GM15510 (cell line): ENCODE results near the gene CYB5D1.

Experiments
- POLR2A ChIP-seq: IDR thresholded peaks from 3 replicates; pipeline ENCODE4 v1.6.1; 2011; ENCODE audit warnings: borderline replicate concordance; ENCODE audit not compliant: insufficient read length; ENCODE audit errors: extremely low read depth

CYB5D1 gene

DNA sequence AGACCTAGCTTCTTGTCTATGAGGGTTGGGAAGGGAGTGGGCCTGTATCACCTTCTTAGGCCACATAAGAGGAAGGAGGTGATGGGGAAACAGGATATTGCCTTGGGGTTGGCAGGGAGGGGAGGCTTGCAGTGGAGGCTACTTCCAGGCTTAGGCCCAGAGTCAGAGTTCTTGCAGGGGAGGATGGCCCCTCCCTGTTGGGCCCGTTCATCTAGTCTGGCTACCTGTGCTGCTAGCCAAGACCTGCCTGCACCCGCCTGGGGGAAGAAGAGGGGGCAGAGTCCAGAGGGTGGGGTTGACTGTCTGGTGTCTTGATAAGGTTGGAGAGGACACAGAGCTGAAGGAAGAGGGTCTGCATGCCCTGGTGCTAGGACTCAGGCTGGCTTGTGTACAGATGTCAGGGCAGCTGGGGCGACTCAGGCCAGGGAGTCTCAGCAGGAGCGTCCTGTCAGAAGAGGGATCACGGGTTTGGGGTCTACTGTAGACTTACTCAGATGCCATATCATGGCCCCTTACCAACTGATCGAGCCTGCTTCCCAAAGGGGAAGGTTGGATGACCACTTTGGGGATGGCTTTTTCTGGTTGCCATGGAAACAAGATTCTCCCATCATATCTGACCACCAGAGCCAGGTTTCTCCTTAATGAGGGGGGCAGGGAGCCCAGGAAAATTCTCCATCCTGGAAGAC is 18.5 kb upstream of the CYB5D1 start:
- no peak for TF ChIP-seq POLR2A

DNA sequence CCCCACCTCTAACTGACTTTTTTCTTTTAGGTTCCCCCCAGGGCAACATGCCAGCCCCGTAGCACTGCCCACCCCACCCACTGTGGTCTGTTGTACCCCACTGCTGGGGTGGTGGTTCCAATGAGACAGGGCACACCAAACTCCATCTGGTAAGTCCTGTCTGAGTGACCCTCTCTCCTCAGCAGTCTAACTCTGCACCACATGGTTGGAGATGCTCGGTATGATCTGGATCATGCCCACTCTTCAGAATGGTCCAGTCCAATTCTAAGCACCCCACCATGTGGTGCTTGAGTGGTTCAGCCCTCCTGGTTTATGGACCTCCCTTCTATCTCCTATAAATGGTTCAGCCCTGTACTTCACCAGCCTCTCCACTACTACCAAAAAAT is 17.9 kb upstream of the CYB5D1 start:
- TF ChIP-seq POLR2A, result no peak

DNA sequence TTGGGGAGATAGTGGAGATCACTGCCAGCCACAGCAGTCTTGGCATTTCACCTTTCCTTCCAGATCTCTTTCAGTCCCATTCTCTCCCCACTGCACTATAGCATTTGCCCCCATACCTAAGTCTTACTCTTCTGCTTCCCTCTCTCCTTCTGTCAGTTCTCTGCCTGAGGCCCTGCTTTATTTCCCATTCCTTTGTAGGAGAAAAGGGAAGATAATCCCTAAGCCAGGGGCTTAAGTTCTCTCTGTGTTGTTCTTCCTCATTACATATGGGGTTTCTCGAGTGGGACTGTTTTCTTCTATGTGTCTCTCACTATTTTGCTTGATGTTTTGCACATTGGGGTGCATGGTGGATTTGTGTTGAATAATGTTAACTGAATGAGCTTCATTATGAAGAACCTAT is 17.4 kb upstream of the CYB5D1 start:
- no peak for TF ChIP-seq POLR2A

DNA sequence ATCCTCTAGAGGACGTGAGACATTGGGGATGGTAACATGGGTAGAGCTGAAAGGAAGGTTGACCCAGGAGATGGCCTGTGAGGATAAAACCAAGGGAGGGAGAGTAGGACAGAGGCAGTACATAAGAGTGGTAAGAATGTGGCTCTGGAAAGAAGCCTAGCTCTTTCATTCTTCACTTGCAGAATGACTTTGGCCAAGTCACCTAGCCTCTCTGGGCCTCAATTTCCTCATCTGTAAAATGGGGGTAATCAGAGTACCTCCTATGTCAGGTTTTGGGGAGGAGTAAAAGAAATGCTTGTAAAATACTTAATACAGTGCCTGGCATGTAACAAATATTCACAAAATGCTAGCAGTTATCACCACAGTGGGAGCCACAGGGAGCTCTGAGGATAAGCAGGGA is 16.9 kb upstream of the CYB5D1 start:
- TF ChIP-seq POLR2A, result no peak

DNA sequence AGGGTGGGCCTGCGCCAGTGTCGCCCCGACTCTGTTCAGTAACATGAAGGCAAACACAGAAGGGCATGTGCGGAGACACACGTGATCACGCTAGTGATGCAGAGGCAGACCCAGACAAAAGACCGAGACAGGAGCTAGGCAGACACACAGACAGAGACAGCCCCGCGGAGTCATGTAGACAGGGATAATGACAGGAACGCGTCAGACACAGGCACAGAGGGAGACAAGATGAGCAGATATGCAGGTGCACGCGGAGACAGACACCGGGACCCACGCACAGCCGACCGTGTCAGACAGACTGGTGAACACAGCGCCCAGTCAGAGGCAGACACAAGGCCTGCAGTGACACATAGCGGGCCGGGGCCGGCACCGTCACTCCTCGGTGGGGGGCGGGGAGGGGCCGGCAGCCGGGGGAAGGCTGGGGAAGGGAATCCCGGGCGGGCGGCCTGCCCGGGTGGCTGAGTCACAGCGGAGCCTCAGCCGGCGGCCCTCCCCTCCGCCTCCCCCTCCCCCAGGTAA is 16.3 kb upstream of the CYB5D1 start:
- TF ChIP-seq POLR2A, result no peak

DNA sequence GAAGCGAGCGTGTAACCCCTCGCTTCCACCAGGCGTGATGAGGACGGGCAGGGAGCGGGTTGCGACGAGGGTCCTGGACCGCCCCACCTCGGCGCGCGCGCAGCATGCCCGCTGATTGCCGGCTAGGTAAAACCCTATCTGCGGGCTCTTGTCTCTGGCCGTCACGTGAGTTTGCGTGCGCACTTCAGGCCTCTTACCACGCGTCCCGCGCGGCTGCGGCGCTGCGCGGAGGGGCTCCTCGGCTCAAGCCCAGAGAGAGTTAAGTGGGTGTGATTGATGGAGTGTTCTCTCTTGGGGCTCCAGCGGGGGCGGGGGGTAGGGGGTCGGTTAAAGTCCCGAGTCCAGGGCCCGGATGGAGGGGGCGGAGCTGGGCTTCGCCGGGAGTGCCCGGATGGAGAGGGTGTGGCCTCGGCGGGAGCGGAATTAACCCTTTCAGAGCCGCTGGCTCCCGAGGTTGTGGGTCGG is 15.9 kb upstream of the CYB5D1 start:
- TF ChIP-seq POLR2A, result peak; percentile 25

DNA sequence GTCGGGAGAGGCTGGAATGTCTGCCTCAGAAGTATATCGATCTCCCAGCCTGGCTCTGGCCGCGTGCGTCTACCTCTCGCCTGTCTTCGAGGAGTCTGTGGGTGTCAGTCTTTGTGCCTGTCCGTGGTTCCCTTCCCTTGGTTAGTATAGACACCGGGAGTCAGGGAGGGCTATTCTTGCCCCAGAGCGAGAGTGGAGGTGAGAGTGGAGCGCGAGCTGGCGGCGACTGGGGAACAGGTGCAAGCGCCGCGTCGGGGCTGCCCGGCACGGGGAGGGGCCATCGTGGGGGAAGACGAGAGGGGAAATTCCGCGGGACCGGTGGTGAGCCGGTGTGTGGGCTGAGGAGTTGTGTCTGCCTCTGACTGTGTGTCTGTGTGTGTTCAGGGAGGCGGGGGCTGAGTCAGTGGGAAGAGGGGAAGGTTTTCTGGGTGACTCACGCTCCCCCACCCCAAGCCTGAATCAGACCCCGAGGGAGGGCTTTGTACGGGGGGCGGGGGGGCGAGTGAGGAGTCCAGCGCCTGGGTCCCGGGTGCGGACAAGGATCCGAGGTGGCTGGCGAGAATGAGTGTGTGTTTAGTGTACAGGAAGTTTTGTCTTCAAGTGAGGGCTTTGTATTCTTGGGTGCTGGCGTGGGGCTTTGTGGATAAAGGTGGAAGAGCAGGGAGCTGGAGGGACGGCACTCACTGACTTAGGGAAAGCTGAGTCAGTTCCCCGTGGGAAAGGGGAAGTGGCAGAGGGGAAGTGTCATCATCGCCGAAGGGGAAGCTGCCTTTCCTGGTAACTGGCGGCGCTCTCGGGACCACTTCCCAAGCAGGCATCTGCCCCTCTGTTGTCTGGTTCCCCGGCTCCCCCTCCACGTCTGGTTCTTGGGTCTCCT is 15.2 kb upstream of the CYB5D1 start:
- peak; percentile 34 for TF ChIP-seq POLR2A

DNA sequence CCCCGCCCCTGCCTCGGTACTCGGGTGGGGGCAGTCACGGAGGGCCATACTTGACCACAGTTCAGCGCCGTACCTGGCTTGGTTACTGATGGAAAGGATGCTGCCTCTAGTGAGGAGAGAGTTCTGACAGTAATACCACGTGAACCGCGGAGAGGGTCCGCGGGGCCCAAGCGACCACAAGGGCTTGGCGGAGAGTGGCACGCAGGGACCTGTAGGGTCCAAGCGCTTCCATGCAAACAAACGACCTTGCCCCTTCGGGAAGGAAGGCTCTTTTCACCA is 14.6 kb upstream of the CYB5D1 start:
- TF ChIP-seq POLR2A, result no peak

DNA sequence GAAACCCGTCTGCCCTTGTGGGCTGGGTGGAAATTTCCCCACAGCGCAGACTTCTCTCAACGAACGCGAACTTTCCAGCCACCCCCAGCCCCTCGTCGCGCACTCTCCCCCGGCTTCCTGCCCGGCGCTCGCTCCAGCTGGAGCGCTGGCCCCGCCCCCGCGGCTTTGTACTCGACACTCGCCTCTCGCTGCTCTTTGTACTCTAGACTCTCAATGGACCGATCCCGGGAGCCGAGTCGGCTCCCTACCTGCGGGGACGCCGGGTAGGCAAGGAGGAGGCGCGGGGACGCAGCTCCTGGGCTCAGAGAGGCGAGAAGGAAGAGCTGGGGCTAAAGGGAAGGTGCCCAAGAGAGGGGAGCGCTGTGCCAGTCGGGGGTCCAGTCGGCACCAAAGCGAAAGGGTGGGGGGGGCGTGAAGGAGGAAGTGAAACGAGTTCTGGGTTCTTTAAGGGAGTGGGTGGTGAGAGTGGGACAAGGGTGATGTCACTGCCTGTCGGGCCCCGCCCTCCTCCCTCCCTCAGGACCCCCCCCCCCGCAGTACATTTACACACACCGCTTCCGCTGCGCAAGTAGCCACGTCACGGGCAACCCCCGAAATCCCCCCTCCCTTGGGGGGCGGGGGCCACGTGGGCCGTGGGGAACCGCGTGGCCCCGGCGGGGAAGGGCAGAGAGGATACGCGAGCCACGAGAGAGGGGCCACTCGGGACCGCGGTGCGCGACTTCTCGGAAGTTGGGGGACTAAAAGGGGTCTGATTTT is 14.1 kb upstream of the CYB5D1 start:
- TF ChIP-seq POLR2A, result peak; percentile 56

DNA sequence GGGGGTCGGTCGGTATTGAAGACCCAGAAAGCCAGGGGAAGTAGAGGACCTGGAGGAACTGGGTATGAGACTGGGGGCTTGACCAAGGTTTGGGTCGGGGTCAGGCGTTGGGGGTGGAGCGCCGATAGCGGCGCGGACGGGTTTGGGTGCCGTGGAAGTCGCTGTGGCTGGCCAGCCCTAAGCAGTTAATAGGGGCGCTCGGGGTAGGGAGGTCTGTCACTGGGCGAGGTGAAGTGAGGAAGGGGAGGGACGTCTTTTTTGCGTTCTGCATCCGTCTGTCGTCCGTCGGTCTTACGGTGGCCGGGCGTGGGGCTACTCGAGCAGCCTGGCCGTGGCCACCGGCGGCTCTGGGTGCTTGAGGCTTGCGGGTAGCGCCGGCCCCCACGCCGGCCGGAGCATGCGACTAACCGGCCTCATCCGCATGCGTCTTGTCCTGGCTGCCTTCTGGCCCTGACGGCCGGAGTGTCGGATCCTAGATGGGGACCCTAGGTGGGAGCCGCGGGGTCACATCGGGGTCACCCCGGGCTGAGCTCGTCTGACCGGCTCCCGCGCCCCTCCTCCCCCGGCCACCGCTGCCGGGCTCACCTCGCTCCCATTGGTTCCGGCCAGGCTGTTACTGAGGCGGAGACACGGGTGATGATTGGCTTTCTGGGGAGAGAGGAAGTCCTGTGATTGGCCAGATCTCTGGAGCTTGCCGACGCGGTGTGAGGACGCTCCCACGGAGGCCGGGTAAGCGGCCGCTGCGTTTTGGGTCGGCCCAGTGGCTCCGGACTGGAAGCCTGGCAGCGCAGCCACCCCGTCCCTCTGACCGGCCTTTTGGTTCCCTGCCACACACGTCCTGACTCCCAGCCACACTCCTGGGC is 13.3 kb upstream of the CYB5D1 start:
- peak; percentile 54 for TF ChIP-seq POLR2A

DNA sequence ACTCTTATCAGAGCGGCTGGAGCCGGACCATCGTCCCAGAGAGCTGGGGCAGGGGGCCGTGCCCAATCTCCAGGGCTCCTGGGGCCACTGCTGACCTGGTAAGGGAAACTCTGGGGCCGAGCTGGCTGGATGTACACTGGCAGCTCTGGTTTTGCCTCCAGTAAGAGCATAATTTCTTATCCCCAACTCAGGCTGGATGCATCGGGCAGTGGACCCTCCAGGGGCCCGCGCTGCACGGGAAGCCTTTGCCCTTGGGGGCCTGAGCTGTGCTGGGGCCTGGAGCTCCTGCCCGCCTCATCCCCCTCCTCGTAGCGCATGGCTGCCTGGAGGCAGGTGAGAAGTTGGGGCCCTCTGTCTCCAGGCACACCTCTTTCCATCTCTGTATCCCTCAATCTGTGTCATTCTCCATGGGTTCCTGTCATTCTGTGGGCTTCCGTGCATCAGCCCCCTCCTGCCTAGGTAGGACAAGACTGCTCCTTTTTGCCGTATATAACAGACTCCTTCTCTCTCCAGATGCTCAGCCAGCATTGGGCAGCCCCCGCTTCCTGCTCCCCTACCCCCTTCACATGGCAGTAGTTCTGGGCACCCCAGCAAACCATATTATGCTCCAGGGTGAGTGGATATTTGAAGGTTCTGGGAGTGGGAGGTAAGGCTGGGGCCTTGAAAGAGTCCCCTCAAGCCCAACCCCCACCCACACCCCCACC is 12.3 kb upstream of the CYB5D1 start:
- TF ChIP-seq POLR2A, result no peak

DNA sequence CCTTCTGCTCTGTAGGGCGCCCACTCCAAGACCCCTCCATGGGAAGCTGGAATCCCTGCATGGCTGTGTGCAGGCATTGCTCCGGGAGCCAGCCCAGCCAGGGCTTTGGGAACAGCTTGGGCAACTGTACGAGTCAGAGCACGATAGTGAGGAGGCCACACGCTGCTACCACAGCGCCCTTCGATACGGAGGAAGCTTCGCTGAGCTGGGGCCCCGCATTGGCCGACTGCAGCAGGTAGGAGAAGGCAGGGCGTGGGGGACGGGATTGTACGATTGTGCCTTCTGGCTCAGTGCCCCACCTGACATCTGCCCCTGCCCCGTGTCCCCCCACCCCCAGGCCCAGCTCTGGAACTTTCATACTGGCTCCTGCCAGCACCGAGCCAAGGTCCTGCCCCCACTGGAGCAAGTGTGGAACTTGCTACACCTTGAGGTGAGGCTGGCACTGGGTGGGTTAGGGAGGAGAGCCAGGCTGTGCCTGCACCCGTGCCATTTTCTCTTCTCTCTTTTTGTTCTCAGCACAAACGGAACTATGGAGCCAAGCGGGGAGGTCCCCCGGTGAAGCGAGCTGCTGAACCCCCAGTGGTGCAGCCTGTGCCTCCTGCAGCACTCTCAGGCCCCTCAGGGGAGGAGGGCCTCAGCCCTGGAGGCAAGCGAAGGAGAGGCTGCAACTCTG is 11.6 kb upstream of the CYB5D1 start:
- no peak for TF ChIP-seq POLR2A
